NAMALWA (cell line): Measurements from ENCODE around the gene SLC51A.
"Not testable (repeated sequence)": the region's sequence is repeated elsewhere in the genome, so short reads cannot be mapped to it uniquely, and the experiment has no call there.

Experiments used
- DNase-seq: peaks from one replicate; pipeline ENCODE4 v3.0.0-alpha.2; 2015; ENCODE audit warnings: low spot score

The SLC51A gene

DNA sequence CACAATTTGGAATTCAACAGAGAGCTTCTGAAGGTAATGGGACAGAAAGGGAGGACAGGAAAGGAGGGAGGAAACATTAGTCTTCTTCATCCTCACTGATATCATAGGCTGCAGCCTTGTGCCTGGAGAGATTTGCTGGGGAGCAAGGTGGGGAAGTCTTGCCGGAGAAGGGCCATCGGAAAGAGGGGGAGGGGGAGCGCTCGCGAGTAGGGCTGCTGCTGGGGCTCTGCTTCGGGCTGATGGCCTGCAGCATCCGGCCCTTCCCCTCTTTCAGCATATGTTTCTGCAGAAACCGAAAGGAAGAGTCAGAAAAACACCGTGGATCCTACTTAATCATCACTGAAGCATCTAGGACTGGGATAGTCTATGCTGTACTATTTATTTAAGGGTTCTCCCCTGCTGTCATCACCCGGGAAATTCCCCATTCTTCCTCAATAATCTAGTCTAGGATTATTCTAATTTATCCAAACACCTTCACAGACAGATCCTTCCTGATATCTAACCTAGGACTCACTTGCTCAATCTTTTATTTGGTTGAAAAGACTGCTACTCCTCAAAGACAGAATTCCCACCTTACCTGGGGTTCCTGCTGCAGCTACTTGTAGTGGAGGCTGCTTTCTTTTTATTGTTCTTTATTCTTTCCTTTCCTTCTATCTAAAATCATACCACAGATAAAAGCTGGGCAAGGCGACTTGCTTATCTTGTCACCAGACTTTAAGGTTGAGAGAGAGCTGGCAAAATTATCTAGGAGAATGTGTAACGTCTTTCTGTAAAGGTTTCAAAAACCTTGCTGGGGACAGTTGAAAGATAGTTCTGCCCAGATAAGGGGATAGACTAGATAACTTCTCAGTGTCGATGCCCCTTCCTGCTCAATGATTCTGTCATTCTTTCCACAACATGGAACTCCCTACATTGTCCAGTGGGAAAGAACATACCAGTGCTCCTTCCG lies 22.6 kb downstream of the SLC51A start:
- DNase-seq: no peak

DNA sequence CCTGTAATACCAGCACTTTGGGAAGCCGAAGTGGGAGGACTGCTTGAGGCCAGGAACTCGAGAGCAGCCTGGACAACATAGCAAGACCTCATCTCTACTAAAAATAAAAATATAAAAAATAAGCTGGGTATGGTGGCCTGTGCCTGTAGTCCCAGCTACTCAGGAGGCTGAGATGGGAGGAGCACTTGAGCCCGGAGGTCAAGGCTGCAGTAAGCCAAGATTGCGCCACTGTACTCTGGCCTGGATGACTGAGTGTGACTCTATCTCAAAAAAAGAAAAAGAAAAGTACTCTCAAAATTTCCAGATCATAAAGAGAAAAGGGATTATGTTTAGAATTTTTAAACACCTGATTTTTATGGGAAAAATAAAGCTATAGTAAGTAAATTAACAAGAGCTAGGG lies 24.1 kb downstream of the SLC51A start:
- DNase-seq: no peak

DNA sequence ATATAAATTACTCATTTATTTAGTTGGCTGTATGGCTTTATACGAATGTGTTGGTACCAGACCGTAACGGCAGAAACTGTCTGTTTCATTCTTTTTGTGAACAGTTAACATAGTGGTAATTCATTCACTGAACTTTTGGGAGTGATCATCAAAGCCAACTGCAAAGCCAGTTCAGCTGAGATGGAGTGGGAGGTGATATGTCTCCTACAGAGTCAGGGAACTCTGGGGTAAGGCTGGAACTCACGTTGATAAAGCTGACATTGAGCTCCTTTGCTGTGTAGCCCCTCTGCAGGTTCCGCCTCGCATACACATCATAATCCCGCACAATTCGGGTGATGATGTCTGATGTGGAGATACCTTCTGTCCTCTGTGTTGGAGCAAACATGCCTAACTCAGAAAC lies 25.4 kb downstream of the SLC51A start:
- DNase-seq: no peak

DNA sequence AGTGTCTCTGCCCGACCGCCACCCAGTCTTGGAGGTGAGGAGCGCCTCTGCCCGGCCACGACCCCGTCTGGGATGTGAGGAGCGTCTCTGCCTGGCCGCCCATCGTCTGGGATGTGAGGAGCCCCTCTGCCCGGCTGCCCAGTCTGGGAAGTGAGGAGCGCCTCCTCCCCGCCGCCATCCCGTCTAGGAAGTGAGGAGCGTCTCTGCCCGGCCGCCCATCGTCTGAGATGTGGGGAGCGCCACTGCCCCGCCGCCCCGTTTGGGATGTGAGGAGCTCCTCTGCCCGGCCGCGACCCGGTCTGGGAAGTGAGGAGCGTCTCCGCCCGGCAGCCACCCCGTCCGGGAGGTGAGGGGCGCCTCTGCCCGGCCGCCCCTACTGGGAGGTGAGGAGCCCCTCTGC lies 27.8 kb downstream of the SLC51A start:
- not testable (repeated sequence) for DNase-seq

DNA sequence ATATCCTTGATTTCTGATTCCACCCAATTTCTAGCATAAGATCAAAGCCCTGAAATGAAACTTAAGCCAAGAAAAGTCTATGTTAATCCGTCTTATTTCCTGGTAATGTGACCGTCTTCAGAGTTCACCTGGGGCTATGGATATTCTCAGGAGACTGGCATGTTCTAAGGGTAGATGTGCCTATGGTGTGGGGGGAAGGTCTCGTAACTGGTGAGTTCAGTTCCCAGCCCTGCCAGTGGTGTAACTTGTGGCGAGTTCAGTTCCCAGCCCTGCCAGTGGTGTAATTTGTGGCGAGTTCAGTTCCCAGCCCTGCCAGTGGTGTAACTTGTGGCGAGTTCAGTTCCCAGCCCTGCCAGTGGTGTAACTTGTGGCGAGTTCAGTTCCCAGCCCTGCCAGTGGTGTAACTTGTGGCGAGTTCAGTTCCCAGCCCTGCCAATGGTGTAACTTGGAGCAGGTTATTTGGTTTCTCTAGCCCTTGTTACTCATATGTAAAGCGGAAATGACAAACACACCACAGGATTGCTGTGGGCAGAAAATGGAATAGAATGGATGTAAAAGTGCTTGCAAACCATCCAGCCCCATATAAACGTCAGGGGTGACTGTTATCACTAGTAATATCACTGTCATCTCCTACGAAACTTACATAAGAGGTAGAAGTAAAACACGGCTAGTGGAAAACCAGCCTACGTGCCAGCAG lies 30.4 kb downstream of the SLC51A start:
- no peak for DNase-seq

DNA sequence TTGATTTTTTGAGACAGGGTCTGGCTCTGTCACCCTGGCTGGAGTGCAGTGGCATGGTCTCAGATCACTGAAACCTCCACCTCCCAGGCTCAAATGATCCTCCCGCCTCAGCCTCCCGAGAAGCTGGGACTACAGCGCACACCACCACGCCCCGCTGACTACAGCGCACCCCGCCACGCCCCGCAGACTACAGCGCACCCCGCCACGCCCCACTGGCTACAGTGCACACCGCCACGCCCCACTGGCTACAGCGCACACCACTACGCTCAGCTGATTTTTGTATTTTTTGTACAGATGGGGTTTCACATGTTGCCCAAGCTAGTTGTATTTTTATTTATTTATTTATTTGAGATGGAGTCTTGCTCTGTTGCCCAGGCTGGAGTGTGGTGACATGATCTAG lies 35.6 kb downstream of the SLC51A start:
- DNase-seq: no peak

DNA sequence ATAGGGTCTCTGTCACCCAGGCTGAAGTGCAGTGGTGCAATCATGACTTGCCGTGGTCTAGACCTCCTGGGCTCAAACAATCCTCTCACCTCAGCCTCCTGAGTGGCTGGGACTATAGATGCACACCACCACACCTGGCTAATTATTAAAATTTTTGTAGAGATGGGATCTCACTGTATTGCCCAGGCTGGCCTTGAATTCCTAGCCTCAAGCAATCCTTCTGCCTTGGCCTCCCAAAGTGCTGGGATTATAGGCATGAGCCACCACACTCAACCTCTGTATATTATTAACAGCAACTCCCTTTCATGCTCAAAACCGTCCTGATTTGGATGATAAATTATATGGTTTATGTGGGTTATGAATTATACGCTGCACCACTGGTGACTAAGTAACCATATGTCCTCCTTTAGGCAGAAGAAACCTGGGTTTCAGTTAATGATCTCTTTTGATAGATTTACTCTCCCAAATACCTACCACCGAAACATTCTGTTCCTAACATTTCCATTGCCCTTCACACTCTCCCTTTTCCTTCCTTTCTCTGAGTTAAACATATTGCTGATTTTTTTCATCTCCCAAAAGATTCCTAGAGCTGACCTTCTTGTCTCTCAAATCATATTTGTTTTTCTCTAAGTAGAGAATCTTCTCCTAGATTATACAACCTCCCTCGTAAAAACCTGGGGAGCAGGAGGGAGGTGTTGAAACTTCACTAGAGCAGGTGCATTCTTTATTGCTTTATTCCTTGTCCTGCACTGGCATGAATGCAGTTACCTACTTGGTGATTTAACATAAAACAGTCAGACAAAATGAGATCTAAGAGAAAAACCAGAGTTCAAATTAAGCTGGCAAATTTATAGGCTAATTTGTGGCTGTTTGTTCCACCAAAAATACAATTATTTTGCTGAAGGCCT lies 38.3 kb downstream of the SLC51A start:
- no peak for DNase-seq

DNA sequence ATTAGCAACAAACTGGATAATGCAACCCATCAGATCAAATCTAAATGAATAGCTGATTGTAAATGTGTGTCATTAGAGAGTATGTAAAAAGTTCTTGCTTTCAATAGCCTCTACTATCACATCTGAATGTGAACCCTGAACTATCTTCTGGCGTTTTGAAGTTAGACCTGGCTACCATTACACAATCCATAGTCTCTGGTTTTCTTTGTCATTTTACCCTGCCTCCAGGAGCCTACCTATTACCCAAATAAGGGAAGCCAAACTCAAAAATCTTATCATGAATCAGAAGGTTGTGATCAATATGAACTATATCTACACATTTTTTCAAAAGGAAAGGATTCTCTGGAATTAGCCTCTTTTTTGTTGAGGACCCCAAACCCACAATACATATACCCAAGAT lies 39.4 kb downstream of the SLC51A start:
- DNase-seq: no peak

DNA sequence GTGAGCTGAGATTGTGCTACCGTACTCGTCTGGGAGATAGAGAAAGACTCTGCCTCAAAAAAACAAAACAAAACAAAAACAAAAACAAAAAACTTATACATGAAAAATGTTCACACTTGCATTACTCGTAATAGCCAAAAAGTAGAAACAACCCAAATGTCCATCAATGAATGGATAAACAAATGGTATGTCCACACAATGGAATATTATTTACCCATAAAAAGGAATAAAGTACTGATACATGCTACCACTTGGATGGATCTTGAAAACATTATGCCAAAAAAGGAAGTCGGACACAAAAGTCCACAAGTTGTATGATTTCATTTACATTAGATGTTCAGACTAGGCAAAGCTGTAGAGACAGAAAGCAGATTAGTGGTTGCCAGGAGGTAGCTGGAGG lies 44.5 kb downstream of the SLC51A start:
- no peak for DNase-seq

DNA sequence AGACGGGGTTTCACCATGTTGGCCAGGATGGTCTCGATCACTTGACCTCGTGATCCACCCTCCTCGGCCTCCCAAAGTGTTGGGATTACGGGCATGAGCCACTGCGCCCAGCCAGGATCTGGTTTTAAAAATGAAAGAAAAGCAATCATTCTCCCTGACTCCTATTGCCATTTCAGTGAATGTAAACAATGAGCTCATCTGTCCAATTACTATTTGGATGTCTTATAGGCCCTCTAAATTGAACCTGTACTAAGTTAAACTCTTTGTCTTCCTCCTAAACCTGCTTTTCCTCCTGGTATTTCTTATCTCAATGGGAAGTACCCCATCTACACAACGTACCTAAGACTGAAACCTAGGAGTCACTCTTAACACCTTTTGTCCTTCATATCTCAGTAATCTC lies 47.5 kb downstream of the SLC51A start:
- DNase-seq: no peak

DNA sequence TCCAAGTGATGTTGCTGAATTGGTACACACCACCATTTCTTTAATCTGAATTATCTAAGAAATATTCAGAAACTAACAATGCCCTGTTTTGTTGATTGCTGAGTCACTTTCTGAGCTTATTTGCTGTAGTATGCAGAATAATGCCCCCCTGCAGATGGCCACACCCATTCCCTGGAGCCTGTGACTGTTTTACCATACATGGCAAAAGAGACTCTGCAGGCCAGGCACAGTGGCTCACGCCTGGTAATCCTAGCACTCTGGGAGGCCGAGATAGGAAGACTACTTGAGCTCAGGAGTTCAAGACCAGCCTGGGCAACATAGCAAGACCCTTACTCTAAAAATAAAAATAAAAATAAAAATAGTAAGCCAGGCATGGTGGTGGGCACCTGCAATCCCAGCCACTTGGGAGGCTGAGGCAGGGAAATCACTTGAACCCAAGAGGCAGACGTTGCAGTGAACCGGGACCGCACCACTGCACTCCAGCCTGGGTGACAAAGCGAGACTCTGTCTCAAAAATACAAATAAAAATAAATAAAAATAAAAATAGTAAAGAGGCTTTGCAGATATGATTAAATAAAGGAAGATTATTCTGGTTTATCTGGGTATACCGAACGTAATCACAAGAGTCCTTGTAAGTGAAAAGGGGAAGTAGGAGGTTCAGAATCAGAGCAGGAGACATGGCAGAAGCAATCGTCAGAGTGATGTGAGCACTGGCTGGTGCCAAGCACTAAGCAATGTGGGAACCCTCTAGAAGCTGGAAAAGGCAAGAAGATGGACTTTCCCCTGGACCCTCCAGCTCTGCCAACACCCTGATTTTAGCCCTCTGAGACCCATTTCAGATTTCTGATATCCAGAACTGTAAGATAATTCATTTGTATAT lies 52.2 kb downstream of the SLC51A start:
- DNase-seq: no peak

DNA sequence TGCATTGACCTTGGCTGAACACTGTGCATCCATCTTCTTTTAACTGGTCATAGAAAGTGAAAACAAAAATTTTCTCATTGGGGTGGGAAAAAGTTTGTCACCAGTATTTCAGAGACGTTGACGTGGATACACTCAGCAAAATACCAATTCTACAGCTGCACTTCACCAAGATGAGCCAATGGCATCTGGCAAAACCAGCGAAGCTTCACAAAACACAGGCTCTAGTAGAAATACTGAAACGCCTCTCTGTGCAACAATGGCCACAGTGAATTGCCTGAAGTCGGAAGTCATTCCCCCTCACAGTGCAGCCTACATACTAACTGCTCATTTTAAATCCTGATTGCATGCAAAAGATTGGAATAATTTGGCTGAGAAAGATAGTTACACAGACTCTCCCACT lies 54.2 kb downstream of the SLC51A start:
- DNase-seq: no peak

DNA sequence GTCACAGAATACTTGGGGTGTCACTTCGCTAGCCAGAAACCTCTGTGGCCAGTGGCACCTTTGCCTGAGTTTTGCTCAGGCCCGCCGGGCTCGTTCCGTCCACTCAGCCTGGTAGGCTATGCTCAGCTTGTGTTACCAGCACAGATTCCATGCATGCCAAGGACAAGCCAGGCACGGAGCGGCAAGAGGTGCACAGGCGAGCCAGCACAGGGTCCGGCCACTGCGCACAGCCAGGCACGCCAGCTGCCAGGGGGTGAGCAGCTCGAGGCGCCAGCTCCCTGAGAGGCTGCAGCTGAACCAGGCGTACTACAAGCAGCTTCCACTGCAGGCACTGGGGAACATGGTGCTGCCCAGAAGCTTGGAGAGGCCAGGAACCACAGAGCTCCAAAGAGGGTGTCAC lies 56.5 kb downstream of the SLC51A start:
- no peak for DNase-seq

DNA sequence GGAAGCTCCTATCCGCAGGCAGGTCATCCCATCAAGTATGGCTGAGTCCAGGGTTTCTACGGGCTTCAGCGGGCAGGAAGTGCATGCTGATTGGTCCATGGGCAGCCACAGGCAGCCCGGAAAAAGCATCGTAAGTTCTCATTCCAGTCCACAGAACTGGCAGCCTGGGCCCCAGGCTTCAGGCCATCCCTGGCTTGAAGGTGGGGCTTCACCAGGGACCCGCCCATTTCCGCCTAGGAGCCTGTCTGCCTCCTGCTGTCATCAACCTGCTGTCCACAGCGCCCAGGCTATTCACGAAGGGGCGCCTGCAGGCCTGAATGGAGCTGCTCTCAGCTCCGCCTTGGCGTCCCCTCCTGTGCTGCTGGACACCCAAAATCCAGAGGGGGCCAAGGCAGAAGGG lies 57.3 kb downstream of the SLC51A start:
- DNase-seq: no peak

DNA sequence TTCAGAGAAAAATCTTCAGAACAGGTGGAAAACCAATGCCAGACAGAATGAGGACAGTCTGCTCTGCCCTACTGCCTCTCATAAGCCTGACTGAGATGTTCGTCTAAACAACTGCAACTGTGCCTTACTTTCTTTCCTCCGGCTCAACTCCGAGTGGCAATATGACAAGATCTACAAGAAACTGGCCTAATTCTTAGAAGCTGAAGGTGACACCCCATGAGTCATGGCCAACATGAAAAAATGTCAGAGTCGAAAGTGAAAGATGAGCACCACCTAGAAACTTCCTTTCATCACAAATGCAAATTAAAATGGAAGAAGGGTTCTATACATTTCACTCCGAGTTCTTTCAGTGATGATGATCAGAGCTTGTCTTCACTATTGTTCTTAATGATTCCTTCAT lies 58.3 kb downstream of the SLC51A start:
- DNase-seq: no peak

DNA sequence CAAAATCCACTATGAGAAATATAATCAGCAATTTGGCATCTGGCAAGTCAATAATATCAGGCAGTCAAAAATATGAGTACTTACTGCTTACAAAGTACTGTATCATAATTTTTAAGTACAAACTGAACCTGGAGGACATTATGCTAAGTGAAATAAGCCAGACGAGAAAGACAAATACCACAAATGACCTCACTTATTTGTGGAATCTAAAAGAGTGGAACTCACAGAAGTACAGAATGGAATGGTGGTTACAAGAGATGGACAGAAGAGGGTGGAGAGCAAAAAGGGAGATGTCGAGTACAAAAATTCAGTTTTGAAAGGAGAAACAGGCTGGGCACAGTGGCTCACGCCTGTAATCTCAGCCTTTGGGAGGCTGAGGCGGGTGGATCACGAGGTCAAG lies 58.8 kb downstream of the SLC51A start:
- no peak for DNase-seq

DNA sequence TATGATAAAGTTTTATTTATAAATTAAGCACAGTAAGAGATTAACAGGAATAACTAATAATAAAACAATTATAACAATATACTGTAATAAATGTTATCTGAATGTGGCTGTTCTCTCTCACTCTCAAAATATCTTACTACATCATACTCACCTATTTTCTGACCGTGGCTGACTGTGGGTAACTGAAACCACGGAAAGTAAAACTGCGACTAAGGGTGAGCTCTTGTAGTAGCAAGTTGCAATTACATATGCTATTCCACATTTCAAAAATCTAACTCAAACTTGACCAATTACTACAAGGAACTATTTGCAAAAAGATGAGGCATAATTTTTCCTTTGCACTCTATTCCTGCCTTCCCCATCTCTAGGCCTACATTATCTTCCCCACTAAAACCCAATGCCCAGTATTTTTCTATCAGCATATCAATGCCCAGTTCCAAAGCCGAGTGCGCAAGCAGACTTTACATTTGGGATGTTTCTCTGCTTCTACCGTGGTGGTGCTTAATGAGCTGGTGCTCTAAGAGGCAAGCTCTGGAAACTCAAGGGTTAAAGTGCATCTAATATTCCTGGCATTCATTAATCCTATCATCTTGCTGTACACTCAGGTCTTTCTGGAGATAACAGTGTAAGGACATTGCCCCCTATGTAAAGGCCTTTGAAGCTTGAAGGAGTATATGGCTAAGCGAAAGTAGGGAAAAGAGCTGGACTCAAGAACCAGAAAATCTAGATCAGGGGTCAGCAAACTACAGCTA lies 64.5 kb downstream of the SLC51A start:
- no peak for DNase-seq

DNA sequence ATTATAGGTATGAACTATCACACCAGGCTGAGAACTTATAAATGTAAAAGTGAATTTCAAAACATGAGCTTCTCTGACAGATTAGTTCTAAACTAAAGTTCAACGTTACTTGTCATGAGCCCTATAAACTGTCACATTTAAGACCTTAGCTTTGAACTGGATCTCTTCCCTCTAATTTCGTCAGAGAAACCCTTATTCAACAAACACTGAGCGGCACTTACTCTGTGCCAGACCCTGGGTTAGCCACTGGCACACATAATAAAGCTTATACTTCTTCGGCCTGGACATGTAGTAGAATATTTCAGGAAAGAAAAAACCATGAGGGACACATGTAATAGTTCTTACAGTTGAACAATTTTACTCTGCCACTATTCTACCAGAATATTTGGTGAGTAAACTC lies 65.6 kb downstream of the SLC51A start:
- no peak for DNase-seq
